OCI-LY7 (cell line): ENCODE data around the gene LAMTOR4.

Experiments used
- CTCF ChIP-seq: fragments of 200-600 bp; sonication (generic); conservative IDR thresholded peaks from 2 replicates; pipeline ENCODE4 v1.5.1; 2014; ENCODE audit warnings: mild to moderate bottlenecking, antibody characterized with exemption, low read length, moderate library complexity, mixed read lengths
- EZH2phosphoT487 ChIP-seq: fragments of 200-600 bp; sonication (generic); IDR thresholded peaks from 2 replicates; pipeline ENCODE4 v1.6.1; 2018; ENCODE audit warnings: low read depth, borderline replicate concordance, mild to moderate bottlenecking, mixed run types, antibody characterized with exemption, low read length, moderate library complexity, mixed read lengths

DNA sequence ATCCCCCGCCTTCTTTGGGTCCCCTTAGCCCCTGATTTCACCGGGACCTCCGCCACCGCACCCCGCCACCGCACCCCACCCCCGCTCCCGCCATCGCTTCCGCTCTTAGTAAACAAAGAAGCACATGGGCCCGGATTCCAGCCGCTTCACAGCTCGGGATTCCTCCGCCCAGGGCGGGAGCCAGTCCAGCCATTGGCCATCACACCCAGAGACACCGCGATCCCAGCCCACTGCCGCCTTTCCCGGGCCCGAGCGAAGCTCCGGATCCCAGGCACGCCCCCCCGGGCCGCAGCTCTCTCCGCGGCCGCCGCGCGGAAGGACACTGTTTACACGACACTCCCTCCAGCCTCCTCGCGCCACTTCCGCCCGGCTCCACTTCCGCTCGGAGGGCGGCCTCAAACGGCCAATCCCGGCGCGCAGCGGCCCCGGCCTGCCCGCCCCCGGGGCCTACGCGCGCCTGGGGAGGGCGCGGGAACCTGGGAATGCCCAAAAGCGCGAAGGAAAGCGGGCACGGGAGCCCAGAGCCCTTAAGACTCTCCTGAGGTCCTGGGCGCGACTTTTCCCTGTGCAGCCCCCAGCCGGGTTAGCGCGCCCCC is 48.2 kb upstream of the LAMTOR4 start:
- no peak for TF ChIP-seq CTCF
- no peak for TF ChIP-seq EZH2phosphoT487
